ENCODE results near the gene LAMA4.

Gene LAMA4

GRCh38 chr6:112237595-112237994 is 16.8 kb downstream of the LAMA4 start:
- DNase-seq, result no peak

GRCh38 chr6:112237066-112237465 is 17.3 kb downstream of the LAMA4 start:
- DNase-seq, result no peak

DNA sequence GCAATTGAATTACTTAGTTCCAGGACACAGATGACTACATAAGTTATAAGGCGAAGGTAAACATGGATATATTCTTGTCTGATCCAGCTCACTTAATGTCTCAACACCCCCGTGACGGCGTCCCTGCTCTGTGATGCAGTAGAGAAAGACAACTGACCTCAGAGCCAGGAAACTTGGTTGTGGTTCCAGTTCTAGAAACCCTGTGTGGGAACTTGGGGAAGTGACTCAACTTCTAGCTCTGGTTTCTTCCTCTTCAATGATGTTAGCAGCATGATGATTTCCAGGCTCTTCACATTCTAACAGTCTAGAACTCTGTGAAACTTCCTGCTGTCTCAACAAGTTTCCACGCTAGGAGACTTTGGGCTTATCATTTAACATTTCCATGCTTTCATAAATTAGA is 18.4 kb downstream of the LAMA4 start:
- no peak for DNase-seq

DNA sequence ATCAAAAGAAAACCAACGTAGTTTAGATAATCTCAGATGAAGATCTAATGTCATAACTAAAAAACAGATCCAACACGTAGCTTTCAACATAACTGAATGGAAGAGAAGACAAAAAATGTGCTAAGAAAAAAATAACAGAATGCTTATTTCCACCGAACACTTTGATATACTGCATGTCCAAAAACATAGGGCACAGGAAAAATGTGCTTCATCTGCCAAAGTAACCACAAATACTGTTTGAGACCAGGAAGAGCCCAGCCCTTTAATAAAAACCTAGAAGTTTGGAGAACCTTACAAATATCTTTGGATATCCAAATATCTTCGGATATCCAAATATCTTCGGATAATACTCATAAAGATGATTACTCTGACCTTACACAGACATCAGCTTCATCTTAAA is 19.8 kb downstream of the LAMA4 start:
- no peak for DNase-seq

DNA sequence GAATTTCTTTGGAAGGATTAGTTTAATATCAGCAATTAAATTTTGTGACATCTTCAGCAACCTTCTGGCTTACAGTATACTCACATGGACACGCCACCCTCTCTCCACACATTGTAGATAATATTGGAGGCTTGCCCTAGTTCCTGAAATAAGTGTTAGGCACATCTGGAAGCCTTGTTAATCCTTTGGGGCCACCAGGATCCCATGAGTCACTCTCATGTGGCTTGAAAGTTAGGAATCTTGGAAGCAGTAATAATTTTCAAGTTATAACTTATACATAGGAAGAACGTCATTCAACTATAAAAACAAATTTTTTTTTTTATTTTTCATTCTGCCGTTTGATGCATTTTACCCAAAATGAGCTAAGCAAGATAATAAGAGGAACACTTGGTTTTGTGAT is 20.5 kb downstream of the LAMA4 start:
- no peak for DNase-seq

DNA sequence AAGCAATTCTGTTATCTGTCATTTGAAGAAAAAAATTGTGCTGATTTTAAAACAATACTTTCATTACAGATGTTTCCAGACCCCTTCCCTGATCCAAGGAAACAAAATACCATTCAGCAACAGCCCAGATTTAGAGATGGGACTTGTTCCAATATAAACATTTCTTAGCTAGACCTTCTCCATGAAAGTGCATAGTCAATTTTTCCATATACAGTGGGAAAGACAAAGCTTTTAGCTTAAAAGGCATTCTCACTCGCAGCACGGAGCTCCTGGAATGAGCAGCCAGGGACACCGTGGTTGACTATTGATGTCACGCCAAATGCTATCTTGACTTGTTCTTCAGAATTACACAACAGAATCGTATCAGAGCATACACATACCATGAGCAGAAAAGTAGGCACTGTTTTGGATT is 21.5 kb downstream of the LAMA4 start:
- no peak for DNase-seq

- no peak for DNase-seq
Measured at GRCh38 chr6:112231594-112232060, 22.7 kb downstream of the LAMA4 start.

DNA sequence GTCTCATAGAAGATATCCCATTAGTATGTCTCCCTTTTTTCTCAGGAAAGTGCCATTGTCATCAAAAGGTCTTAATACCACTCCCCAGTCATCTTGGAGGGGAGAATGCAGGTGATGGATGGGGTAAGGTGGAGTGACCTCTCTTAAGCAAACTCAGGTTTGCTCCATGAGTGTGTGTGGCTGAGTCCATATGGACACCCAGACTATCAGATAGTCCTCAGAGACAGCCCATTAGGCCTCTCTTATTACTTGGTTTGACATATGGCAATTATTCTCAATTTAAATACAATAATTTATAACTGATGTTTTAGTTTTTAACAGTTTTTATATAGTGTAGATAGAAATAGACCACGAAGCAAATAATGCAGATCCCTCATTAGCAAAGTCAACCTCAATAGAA is 23.2 kb downstream of the LAMA4 start:
- DNase-seq, result no peak

- no peak for DNase-seq
Measured at GRCh38 chr6:112228480-112229332, 25.7 kb downstream of the LAMA4 start.

DNA sequence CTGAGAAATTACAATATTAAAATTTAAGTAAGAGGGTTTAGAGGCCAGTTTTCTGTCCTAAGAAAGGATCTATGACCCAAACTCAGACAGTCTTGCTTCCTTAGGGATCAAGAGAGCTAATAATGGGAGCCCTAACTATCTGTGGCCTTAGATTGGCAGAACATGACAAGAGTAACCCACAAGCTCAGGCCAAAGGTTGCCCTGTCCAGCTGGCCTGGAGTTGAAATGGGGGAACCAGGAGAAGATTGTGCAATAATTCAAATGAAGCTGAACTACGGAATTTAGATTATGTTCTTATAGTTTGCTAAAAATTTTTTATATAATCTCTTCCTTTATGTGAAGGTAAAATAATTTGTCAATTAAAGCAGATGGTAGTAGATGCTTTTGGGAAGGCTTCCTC is 26.4 kb downstream of the LAMA4 start:
- DNase-seq, result no peak

DNA sequence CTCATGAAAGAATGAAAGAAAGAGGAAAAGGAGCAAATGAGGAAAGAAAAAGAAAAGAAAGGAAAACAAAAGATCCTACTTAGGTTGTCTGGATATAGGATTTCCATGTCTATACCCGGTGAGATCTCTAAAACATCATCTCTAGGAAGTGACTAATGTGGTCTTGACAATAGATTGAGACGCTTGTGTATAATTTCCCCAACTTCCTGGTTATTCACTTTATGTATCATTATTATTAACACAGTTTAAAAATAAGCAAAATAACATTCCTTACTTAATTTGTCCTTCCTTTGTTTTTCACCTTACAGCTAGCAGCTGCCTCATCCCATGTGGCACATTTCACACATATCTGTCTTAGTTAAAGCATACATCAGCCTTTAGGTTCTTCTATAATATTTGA is 27.0 kb downstream of the LAMA4 start:
- no peak for DNase-seq

GRCh38 chr6:112225691-112226090 is 28.7 kb downstream of the LAMA4 start:
- DNase-seq, result no peak

- no peak for DNase-seq
Measured at GRCh38 chr6:112224088-112224487, 30.3 kb downstream of the LAMA4 start.

DNA sequence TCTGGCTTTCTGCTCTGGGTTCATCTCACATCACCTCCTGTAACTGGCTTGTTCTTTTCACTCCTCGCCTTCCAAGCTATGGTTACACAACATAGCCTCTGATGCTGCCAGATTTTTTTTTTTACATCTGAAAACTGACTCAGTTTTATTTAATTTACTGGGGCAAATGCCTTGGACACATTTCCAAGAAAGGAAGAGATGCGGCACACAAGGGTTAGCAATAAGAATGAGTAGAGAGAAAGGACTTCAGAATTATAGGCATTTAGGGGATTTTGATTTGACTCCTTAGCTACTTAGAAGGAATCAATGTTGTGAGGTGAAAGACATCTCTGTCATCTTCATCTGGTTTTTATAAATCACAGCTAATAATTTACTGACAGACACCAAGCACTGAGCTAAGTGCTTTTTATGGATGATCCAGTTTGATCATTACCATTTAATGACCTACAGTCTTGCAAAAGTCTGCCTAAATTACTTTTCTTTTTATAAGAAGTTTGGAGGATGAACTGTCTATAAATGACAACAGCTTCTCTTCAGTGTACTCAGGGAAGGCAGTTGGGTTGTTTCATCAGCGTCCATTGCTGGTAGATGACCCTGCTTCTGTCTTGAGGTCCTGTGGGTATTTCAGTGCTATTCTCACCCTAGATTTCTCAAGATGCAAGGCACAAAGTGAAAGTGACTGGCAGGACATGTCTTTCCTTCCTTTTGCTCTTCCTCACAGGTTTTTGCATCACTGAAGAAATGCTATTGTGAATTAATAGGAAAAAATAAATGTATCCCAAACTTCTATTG is 31.1 kb downstream of the LAMA4 start:
- no peak for DNase-seq

DNA sequence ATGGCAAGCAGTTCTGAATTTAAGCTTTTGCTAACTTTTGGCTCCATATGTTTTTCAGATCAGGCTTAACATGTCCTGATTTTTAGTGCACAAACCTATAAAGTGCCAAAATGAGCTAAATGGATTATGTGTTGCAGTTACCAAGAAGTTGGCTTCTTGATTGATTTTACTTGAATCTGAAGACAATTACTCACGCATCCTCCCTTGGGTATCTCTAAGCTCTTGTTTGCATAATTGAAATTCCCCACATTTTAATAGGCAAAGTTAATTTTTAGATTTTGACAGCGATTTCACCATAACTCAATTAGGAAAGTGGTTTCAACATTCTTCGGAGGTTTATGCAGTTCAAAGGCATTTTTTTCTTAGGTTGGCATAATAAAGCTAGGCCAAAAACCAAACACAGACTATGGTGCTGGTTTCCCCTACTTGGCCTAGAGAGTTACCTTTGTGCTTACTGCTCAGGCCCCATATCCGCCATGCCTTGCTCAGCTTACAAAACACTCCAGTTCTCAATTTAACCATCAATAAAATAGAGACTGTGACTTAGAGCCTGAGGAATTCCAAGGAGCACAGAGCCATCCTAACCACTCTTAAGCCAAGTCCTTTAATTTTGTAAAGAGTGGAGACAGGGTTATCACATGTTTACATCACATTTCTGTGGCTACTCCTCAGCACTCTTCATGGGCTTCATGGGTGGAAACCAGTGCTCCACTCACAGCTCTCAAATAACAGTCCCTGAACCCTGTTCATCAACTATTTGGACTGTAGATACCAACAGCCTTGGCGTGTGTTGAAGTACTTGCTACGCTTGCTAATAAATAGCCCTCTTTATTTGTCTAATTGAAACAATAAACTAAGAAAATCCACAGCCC is 32.1 kb downstream of the LAMA4 start:
- no peak for DNase-seq

- no peak for DNase-seq
Measured at GRCh38 chr6:112221561-112221960, 32.8 kb downstream of the LAMA4 start.

DNA sequence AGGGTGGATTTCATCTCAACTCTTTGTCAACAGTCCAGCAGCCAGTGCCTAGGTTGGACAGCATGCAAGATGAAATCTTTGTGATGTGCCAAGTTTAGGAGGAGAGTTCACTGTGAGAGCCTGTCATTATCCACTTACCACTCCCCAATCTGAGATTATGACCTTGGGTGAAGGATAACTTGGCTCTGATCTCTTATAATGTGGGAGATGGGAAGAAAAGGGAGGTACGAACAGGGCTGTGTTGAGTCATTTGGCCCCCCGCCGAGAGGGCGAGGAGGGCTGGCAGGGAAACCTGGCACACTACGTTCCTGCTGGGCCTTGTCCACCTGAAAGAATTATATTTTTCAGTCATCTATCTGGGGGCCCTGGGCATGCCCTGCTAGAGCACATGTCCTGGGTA is 35.8 kb downstream of the LAMA4 start:
- no peak for DNase-seq

DNA sequence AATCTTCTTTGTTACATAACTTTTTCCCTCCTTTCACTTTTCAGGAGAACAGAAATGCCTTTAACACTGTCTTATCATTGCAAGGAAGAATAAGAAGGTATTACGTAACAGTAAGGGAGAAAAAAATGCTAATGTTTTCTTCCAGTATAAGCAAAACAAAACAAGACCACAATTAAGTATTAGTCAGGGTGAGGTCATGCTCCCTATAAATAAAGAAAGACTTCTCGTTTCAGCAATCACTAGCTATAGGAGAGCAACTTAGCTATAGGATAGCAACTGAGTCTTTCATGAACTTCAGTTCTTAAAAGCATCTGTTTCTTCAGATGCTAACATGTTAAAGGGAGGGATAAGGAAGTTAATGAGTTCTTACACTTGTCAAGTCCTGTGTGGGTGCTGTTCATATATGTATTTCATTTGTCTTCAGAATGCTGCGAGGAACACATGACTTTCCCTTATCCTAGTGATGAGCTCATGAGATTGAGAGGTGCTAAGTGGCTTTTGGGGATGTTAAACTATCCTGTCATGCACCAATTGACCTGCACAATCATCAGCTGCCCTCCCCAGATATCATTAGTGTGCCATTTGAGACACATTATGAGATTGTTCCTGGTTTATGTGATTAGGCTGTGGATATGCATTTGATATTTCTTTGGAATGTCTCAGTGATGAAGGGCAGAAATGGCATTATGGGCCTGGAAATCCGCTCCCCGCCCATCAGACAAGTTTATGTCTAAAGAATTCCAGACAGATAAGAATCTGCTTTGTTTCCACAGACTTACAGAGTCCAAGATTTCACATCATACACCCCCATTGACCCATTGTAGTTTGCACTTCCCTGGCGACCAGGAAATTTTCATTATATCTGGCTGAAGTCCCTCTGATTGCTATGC is 37.5 kb downstream of the LAMA4 start:
- no peak for DNase-seq

DNA sequence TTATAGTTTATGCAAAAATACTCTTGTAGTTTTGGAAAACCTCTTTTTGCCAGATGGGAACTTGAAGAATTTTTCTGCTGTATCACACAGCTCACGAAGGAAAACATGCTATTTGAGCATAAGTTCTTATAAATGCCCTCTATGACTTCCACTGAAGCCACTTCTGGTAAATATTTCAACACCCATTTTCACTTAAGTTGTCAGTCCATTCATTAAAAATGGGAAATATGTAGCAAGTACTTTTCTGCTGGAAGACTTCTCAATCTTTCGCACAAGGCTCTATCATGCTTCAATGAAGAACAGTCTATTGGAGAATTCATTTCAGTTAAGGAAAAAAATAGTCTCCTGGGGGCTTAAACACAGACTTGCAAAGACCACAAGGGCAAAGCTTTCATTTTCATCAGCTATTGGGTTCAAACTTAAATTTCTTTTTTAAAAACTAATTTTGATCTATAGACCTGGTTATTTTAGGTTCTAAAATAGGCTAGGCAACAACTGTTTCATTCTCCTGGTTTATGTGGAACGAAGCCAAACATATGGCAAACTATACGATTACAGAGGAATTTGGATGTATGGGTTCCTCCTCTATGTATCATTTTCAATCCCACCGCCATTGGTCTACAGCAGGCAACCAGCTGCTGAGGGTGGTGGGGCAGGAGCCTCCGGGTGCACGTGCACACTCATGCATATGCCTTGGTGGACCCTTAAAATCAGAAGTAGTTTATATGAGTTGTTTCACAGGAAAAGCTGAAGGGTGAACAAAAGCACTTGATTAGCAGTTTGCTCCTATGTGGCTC is 38.7 kb downstream of the LAMA4 start:
- DNase-seq, result no peak

GRCh38 chr6:112214739-112215269 is 39.6 kb downstream of the LAMA4 start:
- DNase-seq, result no peak

- no peak for DNase-seq
Measured at GRCh38 chr6:112210852-112211251, 43.5 kb downstream of the LAMA4 start.
